Activated T-cell treated with anti-CD3 and anti-CD28 coated beads, Interleukin-2, amount 50 U/mL, for 72 hours (primary cell): ENCODE data around the gene CREB1. TPM values are rescaled to one million over a fixed set of nuclear protein-coding genes. Genes with fewer than 3 reads are reported as not detected.

ENCODE experiments used
- ATAC-seq, 2 donors: fragments of 150-1000 bp; cut with Tn5 transposase; replicated peaks in 1 of 2; 2 replicates each; pipeline ENCODE4 v1.10.0; 2021; ENCODE audit warnings: moderate library complexity in 2 of 2, mild to moderate bottlenecking in 1 of 2
- DNase-seq, 2 donors: peaks; one replicate each; pipeline ENCODE4 v3.0.0; 2021 to 2022; ENCODE audit warnings: mixed read lengths in 1 of 2
- H3K27ac Mint-ChIP-seq: one replicate; pipeline ENCODE4 v1.8.0; 2022; ENCODE audit warnings: mild to moderate bottlenecking, moderate library complexity, mixed read lengths
- H3K27me3 Mint-ChIP-seq: one replicate; pipeline ENCODE4 v1.8.0; 2022; ENCODE audit warnings: low read depth, mixed read lengths
- H3K36me3 Mint-ChIP-seq, 2 donors: one replicate each; pipeline ENCODE4 v1.8.0; 2022; ENCODE audit warnings: mixed read lengths in 2 of 2, mild to moderate bottlenecking in 1 of 2; ENCODE audit not compliant: insufficient read depth in 2 of 2
- H3K4me1 Mint-ChIP-seq: one replicate; pipeline ENCODE4 v1.8.0; 2022; ENCODE audit warnings: low read depth, mixed read lengths
- H3K4me3 Mint-ChIP-seq, 2 donors: one replicate each; pipeline ENCODE4 v1.8.0; 2022; ENCODE audit warnings: mild to moderate bottlenecking in 2 of 2, mixed read lengths in 2 of 2, moderate library complexity in 2 of 2
- H3K9me3 Mint-ChIP-seq, 2 donors: one replicate each; pipeline ENCODE4 v1.8.0; 2022; ENCODE audit warnings: mixed read lengths in 2 of 2
- total RNA-seq, 2 donors: library from RNA; stranded (reverse); gene quantifications; one replicate each; pipeline ENCODE4 v1.2.3, GENCODE V29; 2022

The CREB1 gene
- 100 to 1,000 TPM; 125 to 143 TPM for total RNA-seq

DNA sequence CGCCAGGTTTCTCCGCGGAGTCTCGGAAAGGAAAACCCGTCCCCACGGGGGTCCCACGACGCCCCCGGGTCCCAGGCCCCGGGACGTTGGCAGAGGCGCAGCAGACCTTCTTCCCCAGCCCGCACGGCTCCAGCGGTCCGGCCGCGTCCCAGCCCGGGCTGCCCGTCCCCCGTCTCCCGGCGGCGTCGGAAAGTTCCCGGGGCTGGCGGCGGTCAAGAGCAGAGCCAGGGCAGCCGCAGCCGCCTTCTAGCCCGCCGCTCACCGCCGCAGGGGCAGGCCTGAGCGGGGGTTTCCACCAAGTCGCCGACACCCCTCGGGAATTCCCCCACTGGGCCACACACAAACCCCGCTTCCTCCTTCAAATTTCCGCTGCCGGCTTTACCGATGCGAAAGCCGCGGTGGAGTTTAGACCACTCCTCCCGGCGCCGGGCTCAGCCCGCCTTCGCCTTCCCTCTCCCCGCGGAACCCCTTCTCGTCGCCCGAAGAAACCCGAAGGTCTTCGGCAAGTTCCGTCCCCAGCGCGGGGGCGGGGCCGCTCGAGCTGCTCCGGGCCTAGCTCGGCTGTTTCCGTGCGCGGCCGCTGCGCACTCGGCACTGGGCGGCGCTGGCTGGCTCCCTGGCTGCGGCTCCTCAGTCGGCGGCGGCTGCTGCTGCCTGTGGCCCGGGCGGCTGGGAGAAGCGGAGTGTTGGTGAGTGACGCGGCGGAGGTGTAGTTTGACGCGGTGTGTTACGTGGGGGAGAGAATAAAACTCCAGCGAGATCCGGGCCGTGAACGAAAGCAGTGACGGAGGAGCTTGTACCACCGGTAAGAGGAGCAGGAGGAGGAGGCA is at the start of gene CREB1:
TSS of gene CREB1 (plus strand) at position 633 of the 830 bp plus-strand sequence. CDS start 25,674 bp downstream, outside the sequence.
- peaks cover 65% of the 10 kb centered on the region for H3K4me1 Mint-ChIP-seq
- H3K4me3 Mint-ChIP-seq: peak within 1 kb of the TSS; percentile 93 to 99
- DNase-seq (peak; percentile 100), ATAC-seq (peak; percentile 88)
- no peaks in the 10 kb centered on the region for H3K9me3 Mint-ChIP-seq
- no peaks in the 10 kb centered on the region for H3K27me3 Mint-ChIP-seq
- peaks cover 10 to 15% of the 10 kb centered on the region in 2 donors for H3K36me3 Mint-ChIP-seq
- peak within 1 kb of the TSS; percentile 99 for H3K27ac Mint-ChIP-seq

DNA sequence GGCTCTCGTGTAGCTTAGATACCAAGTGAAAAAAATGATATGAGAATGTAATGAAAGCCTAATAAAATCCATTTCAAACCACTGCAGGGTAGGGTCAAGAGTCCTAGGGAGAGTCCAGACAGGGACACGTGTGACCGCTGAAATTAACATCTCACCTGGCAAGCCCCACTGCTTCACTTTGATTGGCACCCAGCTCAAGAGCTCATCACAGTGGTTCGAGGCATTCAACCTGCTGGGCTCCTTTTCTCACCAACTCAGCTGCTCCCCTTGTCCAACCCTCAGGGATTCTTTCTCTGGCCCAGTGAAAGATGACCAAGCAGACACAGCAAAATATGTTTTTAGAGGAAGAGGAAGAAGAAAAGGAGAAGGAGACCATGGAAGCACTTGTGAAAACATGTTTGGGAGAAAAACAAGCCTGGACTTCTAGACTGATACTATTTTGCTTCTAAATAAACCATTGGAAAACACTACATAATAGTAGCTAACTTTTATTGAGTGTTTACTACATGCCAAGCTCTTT is 49.2 kb upstream of the CREB1 start:
- H3K4me1 Mint-ChIP-seq: peaks cover 46% of the 10 kb centered on the region
- H3K27me3 Mint-ChIP-seq: no peaks in the 10 kb centered on the region
- H3K36me3 Mint-ChIP-seq: no peaks in the 10 kb centered on the region
- H3K9me3 Mint-ChIP-seq: no peaks in the 10 kb centered on the region
- ATAC-seq: no peak
- no peak overlapping the region for H3K4me3 Mint-ChIP-seq
- no peak for DNase-seq
- no peak overlapping the region for H3K27ac Mint-ChIP-seq

DNA sequence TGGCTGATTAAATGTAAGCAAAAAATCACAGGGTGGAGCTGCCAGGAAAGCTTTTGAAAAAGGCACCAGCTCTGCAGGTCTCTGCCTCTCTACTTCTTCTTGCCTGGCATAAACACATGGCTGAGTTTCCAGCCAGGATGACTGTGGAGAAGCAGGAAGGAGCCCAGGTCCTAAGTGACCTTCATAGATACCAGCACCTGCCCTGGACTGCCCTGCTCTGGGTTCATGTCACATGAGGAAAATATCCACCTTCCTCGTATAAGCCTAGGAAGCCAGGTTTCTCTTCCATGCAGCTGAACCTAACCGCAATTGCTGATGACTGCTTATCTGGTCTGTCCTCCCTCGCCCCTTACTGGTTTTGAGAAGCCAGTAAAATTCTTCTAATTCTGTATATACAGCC is 47.8 kb upstream of the CREB1 start:
- Mint-ChIP-seq H3K27me3 (no peaks in the 10 kb centered on the region), H3K36me3 (no peaks in the 10 kb centered on the region), H3K9me3 (no peaks in the 10 kb centered on the region), H3K27ac (no peak overlapping the region), H3K4me3 (no peak overlapping the region), H3K4me1 (peaks cover 42% of the 10 kb centered on the region)
- DNase-seq (no peak), ATAC-seq (no peak)

GRCh38 chr2:207482630-207483029 is 47.1 kb upstream of the CREB1 start:
- Mint-ChIP-seq H3K27ac (no peak overlapping the region), H3K27me3 (no peaks in the 10 kb centered on the region), H3K9me3 (no peaks in the 10 kb centered on the region), H3K36me3 (no peaks in the 10 kb centered on the region), H3K4me3 (no peak overlapping the region), H3K4me1 (peaks cover 43% of the 10 kb centered on the region)
- ATAC-seq: no peak
- no peak for DNase-seq

DNA sequence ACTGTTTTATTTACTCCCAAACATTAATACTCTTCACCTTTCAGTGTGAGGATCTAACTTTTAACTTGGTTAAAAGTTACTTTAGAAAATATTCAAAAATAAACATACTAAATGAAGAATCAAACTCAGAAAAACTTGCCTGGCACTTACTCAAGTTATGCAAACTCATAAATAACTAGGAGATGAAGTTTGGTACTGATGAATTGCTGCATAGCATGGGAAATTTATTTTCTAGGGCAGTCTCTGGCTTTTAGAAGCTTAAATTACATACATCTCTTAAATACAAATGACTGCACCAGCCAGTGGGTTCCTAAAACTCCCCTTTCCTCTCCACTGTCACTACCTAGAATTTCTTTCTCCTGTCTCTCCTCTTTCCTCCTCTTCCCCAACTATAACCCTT is 46.7 kb upstream of the CREB1 start:
- no peak overlapping the region for H3K27ac Mint-ChIP-seq

GRCh38 chr2:207483477-207483876 is 46.3 kb upstream of the CREB1 start:
- H3K27ac Mint-ChIP-seq: no peak overlapping the region
- DNase-seq (no peak), ATAC-seq (peak in 1 of 2 donors; percentile 21)
- no peaks in the 10 kb centered on the region for H3K9me3 Mint-ChIP-seq
- H3K36me3 Mint-ChIP-seq: no peaks in the 10 kb centered on the region
- H3K27me3 Mint-ChIP-seq: no peaks in the 10 kb centered on the region
- H3K4me3 Mint-ChIP-seq: no peak overlapping the region
- peaks cover 48% of the 10 kb centered on the region for H3K4me1 Mint-ChIP-seq

More for the DNA sequence above, 46.7 kb upstream of the CREB1 start:
- H3K36me3 Mint-ChIP-seq: no peaks in the 10 kb centered on the region
- ATAC-seq (no peak), DNase-seq (no peak)
- no peaks in the 10 kb centered on the region for H3K27me3 Mint-ChIP-seq
- H3K4me3 Mint-ChIP-seq: no peak overlapping the region
- peaks cover 47% of the 10 kb centered on the region for H3K4me1 Mint-ChIP-seq
- no peaks in the 10 kb centered on the region for H3K9me3 Mint-ChIP-seq

DNA sequence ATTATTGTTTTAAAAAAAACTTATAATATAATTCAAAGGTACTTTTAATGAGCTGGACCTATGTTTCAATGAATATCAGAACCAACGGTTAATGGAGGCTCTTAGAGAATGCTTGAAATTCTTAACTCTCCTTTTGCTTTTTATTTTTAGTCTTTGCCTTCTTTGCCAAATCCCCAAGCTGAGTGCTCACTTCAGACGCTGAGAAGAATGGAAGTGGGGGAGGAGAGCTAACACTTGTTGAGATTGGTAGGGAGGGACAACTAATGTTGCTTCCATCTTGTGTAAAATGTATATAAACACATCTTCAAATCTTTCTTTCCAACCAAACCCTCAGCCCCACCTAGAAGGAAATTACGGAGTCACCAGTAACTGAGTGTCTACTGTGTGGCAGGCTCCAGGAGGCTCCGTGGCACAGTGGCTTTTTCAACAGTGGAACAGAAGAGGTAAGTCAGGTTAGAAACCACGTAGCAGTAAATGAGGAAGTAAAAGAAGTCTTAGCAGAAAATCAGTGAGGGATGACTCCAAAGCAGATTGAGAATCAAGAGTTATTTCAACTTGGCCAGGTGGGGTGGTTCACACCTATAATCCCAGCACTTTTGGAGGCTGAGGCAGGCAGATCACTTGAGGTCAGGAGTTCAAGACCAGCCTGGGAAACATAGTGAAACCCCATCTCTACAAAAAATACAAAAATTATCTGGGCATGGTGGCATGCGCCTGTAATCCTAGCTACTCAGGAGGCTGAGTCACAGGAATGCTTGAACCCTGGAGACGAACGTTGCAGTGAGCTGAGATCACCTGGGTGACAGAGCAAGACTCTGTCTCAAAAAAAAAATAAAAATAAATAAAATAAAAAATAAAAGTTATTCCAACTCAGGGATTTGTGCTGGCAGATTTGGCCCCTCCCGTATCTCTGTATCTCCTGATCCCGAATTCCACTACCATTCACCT is 45.0 kb upstream of the CREB1 start:
- Mint-ChIP-seq H3K9me3 (no peaks in the 10 kb centered on the region), H3K27ac (no peak overlapping the region), H3K4me3 (no peak overlapping the region), H3K36me3 (no peaks in the 10 kb centered on the region), H3K27me3 (no peaks in the 10 kb centered on the region), H3K4me1 (peaks cover 36% of the 10 kb centered on the region)
- ATAC-seq (no peak), DNase-seq (no peak)

DNA sequence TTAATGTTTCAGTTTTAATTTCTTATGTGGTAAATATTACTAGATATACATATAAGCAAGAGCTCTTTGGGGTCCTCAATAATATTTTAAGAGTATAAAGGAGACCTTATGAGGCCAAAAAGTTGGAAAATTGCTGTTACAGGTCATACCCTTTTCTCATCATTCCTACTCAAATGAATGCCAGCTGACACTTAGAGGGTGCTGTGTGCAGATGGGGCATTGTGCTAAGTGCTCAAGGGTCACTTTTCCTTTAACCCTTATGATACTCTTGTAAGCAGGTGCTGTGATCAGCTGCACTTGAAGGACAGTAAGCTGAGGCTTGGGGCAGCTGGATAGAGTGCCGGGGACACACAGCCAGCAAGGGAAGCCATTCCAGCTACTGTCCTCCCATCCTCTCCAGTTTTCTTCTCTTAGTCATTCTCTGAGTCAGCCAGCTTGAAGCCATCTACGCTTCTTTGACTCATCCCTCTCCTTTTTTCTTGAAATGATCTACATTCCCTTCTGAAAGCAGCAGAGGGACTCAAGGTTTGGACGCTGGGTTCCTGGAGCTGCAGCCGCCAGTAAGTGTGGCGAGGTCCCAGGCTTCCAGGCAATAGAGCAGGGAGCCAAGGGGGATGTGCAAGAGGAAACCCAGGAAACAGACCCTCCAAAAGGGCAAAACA is 42.0 kb upstream of the CREB1 start:
- H3K4me1 Mint-ChIP-seq: peaks cover 23% of the 10 kb centered on the region
- H3K27ac Mint-ChIP-seq: no peak overlapping the region
- DNase-seq (no peak), ATAC-seq (peak; percentile 25 to 40)
- H3K27me3 Mint-ChIP-seq: no peaks in the 10 kb centered on the region
- no peaks in the 10 kb centered on the region for H3K36me3 Mint-ChIP-seq
- no peak overlapping the region for H3K4me3 Mint-ChIP-seq
- no peaks in the 10 kb centered on the region for H3K9me3 Mint-ChIP-seq

DNA sequence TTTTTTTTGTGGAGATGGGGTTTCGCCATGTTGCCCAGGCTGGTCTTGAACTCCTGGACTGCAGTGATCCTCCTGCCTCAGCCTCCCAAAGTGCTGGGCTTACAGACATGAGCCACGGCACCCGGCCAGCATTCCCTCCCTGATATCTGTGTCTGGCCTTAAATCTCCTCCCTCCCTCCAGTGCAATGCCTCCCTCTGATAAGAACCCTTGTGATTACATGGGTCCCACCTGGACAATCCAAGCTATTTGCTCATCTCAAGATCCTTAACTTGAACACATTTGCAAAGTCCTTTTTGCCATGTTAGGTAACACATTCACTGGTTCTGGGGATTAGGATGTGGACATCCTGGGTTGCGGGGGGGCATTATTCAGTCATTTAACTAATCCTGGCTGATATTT is 40.5 kb upstream of the CREB1 start:
- H3K9me3 Mint-ChIP-seq: no peaks in the 10 kb centered on the region
- H3K36me3 Mint-ChIP-seq: no peaks in the 10 kb centered on the region
- no peak overlapping the region for H3K4me3 Mint-ChIP-seq
- peaks cover 9% of the 10 kb centered on the region for H3K4me1 Mint-ChIP-seq
- ATAC-seq: no peak
- H3K27ac Mint-ChIP-seq: no peak overlapping the region
- no peak for DNase-seq
- no peaks in the 10 kb centered on the region for H3K27me3 Mint-ChIP-seq

DNA sequence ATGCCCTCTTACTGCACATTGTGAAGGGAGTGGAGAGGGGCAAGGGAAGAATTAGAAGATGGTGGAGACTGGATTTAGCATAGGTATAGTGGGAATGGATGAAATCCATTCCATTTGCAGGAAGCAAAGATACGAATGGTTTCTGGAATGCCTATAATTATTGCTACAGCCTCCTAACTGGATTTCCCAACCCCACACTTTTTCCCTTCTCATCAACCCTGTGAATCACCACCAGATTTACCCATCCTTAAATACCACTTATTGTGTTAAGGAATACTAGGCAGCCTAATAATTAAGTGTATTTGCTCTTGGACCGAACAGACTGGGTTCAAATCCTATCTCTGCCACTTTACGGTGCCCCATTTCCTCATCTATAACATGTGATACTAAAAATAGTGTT is 39.3 kb upstream of the CREB1 start:
- DNase-seq (no peak), ATAC-seq (no peak)
- no peaks in the 10 kb centered on the region for H3K9me3 Mint-ChIP-seq
- H3K4me3 Mint-ChIP-seq: no peak overlapping the region
- no peaks in the 10 kb centered on the region for H3K36me3 Mint-ChIP-seq
- H3K4me1 Mint-ChIP-seq: peaks cover 9% of the 10 kb centered on the region
- H3K27me3 Mint-ChIP-seq: no peaks in the 10 kb centered on the region
- no peak overlapping the region for H3K27ac Mint-ChIP-seq

DNA sequence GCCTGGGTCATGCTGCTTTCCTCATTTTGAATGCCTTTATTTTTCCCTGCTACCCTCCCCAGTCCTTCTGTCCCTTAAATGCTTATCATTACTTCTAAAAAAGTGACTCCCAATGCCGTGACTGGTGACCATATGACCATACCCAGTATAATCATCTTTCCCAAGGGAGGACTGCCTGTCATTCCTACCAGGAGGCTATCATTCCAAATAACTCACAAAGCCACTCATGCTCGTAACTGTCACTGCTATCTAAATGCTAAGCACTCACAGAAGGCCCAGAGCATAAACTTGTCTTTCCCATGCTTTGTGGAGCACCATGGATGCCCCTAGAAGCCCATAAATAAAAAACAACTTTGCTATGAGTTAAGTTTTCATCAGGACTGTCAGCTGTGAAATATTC is 38.7 kb upstream of the CREB1 start:
- H3K4me1 Mint-ChIP-seq: peaks cover 9% of the 10 kb centered on the region
- no peaks in the 10 kb centered on the region for H3K9me3 Mint-ChIP-seq
- H3K27me3 Mint-ChIP-seq: no peaks in the 10 kb centered on the region
- no peak overlapping the region for H3K4me3 Mint-ChIP-seq
- no peak for ATAC-seq
- no peak for DNase-seq
- H3K27ac Mint-ChIP-seq: no peak overlapping the region
- no peaks in the 10 kb centered on the region for H3K36me3 Mint-ChIP-seq

GRCh38 chr2:207491956-207492355 is 37.8 kb upstream of the CREB1 start:
- H3K9me3 Mint-ChIP-seq: no peaks in the 10 kb centered on the region
- no peak for DNase-seq
- peaks cover 9% of the 10 kb centered on the region for H3K4me1 Mint-ChIP-seq
- H3K27ac Mint-ChIP-seq: no peak overlapping the region
- H3K4me3 Mint-ChIP-seq: no peak overlapping the region
- H3K36me3 Mint-ChIP-seq: no peaks in the 10 kb centered on the region
- no peaks in the 10 kb centered on the region for H3K27me3 Mint-ChIP-seq
- no peak for ATAC-seq

DNA sequence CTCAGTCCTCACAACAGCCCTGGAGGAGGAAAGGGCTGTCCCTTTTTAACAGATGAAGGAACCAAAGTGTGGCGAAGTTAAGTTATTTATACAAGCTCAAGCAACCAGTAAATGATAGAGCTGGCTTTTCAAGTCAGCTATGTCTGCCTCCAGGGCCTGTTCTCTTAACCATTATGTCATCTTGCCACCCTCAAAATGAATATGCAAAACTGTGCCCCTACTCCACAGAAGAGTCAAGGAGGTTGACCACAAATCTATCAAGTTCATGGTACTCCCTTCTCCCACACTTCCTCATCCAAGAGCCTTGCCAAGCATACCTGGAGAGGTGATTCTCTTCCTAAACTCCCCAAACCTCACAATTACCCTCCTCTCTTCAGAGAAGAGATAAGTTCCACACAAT is 37.3 kb upstream of the CREB1 start:
- Mint-ChIP-seq H3K9me3 (no peaks in the 10 kb centered on the region), H3K36me3 (no peaks in the 10 kb centered on the region), H3K27ac (no peak overlapping the region), H3K4me1 (peaks cover 9% of the 10 kb centered on the region), H3K4me3 (no peak overlapping the region), H3K27me3 (no peaks in the 10 kb centered on the region)
- DNase-seq (no peak), ATAC-seq (no peak)
